HUES6 (cell line): ENCODE data around the gene SSBP3.

Experiments
- H3K27ac ChIP-seq: 2 replicates; pipeline ENCODE4 v1.7.0; 2013; ENCODE audit warnings: low read depth, mild to moderate bottlenecking, low read length, inconsistent platforms
- H3K27me3 ChIP-seq: 2 replicates; pipeline ENCODE4 v1.6.1; 2013; ENCODE audit warnings: low read length; ENCODE audit not compliant: control insufficient read depth, insufficient read depth
- H3K36me3 ChIP-seq: 2 replicates; pipeline ENCODE4 v1.6.1; 2013; ENCODE audit warnings: low read length; ENCODE audit not compliant: control insufficient read depth, insufficient read depth
- H3K4me1 ChIP-seq: 2 replicates; pipeline ENCODE4 v1.6.1; 2013; ENCODE audit warnings: low read length; ENCODE audit not compliant: control insufficient read depth, insufficient read depth
- H3K4me3 ChIP-seq: 2 replicates; pipeline ENCODE4 v1.5.1; 2013; ENCODE audit warnings: low read depth, low read length
- H3K9ac ChIP-seq: one replicate; pipeline ENCODE4 v1.6.1; 2013; ENCODE audit warnings: mild to moderate bottlenecking, low read length
- H3K9me3 ChIP-seq: 2 replicates; pipeline ENCODE4 v1.6.1; 2013; ENCODE audit warnings: low read depth, low read length; ENCODE audit not compliant: control insufficient read depth, insufficient read depth

SSBP3 gene

DNA sequence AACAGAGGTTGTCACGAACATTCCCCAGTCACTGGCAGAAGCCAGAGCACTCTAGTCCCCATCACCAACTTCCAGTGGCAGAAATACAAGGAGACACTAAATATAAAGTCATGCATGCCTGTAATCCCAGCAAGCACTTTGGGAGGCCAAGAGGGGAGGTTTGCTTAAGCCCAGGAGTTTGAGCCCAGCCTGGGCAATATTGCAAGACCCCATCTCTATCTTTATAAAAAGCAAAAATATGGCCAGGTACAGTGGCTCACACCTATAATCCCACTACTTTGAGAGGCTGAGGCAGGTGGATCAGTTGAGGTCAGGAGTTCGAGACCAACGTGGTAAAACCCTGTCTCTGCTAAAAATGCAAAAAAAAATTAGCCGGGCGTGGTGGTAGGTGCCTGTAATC lies 212.7 kb downstream of the SSBP3 start:
- no peaks in the 10 kb centered on the region for H3K4me1 ChIP-seq
- no peak overlapping the region for H3K4me3 ChIP-seq
- peaks cover 34% of the 10 kb centered on the region for H3K36me3 ChIP-seq
- H3K9me3 ChIP-seq = no peaks in the 10 kb centered on the region
- no peaks in the 10 kb centered on the region for H3K27me3 ChIP-seq
- H3K9ac ChIP-seq = no peak overlapping the region
- H3K27ac ChIP-seq = no peak overlapping the region

DNA sequence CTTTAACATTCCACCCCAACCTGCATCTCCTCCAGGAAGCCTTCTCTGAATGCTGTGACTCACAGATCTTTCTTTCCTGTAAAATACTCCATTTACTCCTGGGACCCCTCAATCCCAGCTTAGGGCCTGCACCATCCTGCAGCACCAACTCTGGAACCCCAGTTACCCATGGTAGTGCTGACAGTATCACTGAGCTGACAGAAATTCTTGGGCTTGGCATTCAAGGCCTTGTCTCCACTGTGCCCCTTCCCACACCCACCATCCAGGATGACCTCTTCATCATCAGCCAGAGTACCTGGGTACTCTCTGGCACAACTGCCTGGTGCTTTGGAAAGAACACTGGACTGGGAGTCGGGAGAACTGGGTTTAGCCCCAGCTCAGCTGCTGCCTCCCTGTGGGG lies 214.7 kb downstream of the SSBP3 start:
- Histone ChIP-seq H3K36me3 (peaks cover 34% of the 10 kb centered on the region), H3K9me3 (no peaks in the 10 kb centered on the region), H3K9ac (no peak overlapping the region), H3K4me1 (no peaks in the 10 kb centered on the region), H3K27ac (no peak overlapping the region), H3K27me3 (no peaks in the 10 kb centered on the region), H3K4me3 (no peak overlapping the region)

DNA sequence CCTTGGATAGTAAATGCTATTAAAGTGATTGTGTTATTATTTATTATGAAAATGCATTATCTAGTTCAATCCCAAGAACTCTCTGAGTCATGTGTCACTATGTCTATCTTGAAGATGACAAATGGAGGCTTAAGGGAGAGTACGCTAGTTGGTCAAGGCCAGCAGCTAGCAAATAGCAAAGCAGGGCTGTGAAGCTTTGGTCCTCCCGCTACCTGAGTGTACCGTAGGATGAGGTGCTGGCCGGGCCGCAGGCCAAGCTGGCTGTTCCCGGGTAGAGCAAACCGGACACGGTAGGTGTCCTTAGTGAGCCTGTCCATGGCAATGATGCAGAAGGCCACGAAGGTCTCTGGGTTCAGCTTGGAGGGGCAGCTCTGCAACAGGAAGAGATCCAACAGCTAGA lies 215.7 kb downstream of the SSBP3 start:
- Histone ChIP-seq H3K36me3 (peaks cover 30% of the 10 kb centered on the region), H3K27me3 (no peaks in the 10 kb centered on the region), H3K4me3 (no peak overlapping the region), H3K4me1 (no peaks in the 10 kb centered on the region), H3K9ac (no peak overlapping the region), H3K9me3 (no peaks in the 10 kb centered on the region), H3K27ac (no peak overlapping the region)

DNA sequence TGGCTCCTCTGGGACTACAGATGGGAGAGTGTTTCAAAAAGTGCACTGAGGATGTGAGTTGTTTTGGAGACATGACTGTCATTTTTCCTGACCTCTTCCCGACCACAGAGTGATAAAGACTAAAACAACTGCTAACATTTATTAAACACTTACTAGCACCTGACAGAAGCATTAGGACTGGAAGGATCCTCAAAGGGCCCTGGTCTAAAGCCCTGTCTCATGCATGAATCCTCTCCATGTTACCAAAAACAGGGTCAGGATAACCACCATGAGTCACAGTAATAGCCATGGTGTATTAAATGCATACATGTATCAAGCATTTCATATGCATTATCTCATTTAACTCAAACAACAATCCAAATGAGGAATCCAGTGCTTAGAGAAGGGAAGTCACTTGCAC lies 217.9 kb downstream of the SSBP3 start:
- Histone ChIP-seq H3K27me3 (no peaks in the 10 kb centered on the region), H3K9ac (no peak overlapping the region), H3K36me3 (peaks cover 22% of the 10 kb centered on the region), H3K27ac (no peak overlapping the region), H3K9me3 (no peaks in the 10 kb centered on the region), H3K4me1 (no peaks in the 10 kb centered on the region), H3K4me3 (no peak overlapping the region)

DNA sequence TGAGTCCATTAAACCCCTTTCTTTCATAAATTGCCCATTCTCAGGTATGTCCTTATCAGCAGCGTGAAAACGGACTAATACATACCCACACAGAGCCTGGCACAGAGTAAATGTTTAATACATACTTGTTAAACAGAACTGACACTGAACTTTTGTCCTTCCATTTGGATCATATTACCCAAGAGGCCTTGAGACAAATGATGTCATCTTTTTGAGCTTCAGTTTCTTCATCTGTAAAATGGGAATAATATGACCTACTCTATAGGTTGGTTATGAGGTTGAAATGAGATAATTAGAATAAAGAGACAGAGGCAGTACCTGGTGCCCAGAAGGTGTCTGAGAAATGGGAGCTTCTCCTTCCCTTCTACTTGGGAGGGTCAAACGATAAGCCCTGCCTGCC lies 220.1 kb downstream of the SSBP3 start:
- 0 out of 2 replicates have a peak, but pooled peaks cover 2% of the 10 kb centered on the region for H3K4me1 ChIP-seq
- peaks cover 18% of the 10 kb centered on the region for H3K36me3 ChIP-seq
- H3K27ac ChIP-seq = no peak overlapping the region
- no peak overlapping the region for H3K4me3 ChIP-seq
- H3K9me3 ChIP-seq = no peaks in the 10 kb centered on the region
- no peak overlapping the region for H3K9ac ChIP-seq
- no peaks in the 10 kb centered on the region for H3K27me3 ChIP-seq

DNA sequence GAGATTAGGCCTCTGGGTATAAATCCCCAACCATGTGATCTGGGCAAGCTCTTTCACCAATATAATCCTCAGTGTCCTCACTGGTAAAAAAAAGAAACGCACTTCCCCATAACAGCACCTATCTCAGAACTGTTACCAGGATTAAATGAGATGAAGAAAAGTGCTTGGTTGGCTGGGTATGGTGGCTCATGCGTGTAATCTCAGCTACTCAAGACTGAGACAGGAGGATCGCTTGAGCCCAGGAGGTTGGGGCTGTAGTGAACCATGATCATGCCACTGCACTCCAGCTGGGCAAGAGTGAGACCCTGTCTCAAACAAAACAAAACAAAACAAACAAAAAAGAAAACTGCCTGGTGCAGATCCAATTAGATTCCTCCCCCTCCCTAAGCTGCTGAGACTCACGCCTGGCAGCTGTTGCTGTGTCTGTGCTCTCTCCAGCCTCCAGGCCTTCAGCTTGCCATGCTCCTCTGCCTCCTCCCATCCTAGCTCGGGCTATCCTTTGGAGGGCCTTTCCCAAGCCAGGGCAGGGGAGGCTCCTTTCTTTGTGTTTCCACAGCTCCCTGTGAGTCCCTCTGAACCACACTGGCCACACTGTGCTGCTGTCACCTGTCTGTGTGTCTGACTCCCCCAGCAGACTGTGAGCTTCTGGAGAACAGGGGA lies 225.4 kb downstream of the SSBP3 start:
- H3K36me3 ChIP-seq = no peaks in the 10 kb centered on the region; the same call in 1 of the 2 replicates

DNA sequence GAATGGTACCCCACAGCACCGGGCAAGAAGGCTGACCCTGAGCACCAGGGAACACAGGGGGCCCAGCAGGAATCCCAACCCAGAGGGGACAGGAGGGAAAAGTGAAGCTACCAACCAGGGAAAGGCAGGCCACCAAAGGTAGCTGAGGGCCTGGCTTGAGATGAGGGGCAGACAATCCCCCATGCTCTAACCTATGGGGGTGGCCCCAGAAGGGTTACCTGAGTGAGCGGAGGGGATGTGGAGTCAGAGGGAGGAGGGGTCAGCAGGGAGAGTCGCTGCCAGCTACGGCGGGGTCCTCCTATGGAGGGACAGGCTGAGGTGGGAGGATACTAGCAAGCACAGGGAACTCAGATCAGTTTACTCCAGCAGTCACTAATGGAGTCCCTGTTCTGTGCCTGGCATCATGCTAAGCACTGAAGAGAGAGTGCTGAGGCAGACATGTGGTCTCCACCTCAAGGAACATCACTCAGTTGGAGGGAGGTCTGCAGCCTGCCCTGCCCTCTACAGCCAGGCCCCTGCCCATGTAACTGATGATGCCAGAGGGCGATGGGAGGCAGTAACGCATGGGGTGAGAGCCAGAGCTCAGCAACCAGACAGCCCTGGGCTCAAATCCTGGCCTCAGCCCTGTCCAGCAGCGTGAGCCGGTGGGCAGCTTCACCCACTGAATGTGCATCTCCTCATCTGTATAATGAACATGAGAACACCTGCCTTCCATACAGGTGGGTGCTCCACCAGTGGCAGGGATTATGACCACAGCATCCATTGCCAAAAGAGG lies 227.7 kb downstream of the SSBP3 start:
- Histone ChIP-seq H3K27ac (no peak overlapping the region), H3K36me3 (no peaks in the 10 kb centered on the region; the same call in 1 of the 2 replicates), H3K4me1 (0 out of 2 replicates have a peak, but pooled peaks cover 2% of the 10 kb centered on the region), H3K9me3 (no peaks in the 10 kb centered on the region), H3K9ac (no peak overlapping the region), H3K27me3 (no peaks in the 10 kb centered on the region), H3K4me3 (no peak overlapping the region)

More for the DNA sequence above, 225.4 kb downstream of the SSBP3 start:
- Histone ChIP-seq H3K27ac (no peak overlapping the region), H3K9me3 (no peaks in the 10 kb centered on the region), H3K9ac (no peak overlapping the region), H3K4me3 (no peak overlapping the region), H3K4me1 (0 out of 2 replicates have a peak, but pooled peaks cover 2% of the 10 kb centered on the region), H3K27me3 (no peaks in the 10 kb centered on the region)

DNA sequence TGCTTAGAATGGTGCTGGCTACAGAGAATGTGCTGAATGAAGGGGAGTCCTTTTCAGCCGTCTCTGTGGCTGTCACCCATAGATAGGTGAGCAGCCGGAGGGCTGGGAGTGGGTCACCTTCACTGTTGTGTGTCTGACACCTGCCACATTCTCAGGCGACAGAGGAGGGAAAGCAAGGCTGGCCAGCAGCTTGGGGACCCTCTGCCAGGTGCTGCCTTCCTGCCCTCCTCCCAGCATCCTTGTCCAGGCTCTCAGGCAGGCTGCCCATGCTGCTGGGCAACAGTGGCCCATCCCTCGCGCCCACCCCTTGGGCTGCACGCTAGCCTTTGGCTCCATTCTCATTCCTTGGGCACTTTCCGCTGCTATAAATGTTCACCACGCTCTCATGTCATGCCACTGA lies 228.5 kb downstream of the SSBP3 start:
- H3K36me3 ChIP-seq = no peaks in the 10 kb centered on the region; the same call in 1 of the 2 replicates
- no peaks in the 10 kb centered on the region for H3K9me3 ChIP-seq
- 0 out of 2 replicates have a peak, but pooled peaks cover 2% of the 10 kb centered on the region for H3K4me1 ChIP-seq
- no peak overlapping the region for H3K4me3 ChIP-seq
- H3K9ac ChIP-seq = no peak overlapping the region
- H3K27me3 ChIP-seq = no peaks in the 10 kb centered on the region
- H3K27ac ChIP-seq = no peak overlapping the region

DNA sequence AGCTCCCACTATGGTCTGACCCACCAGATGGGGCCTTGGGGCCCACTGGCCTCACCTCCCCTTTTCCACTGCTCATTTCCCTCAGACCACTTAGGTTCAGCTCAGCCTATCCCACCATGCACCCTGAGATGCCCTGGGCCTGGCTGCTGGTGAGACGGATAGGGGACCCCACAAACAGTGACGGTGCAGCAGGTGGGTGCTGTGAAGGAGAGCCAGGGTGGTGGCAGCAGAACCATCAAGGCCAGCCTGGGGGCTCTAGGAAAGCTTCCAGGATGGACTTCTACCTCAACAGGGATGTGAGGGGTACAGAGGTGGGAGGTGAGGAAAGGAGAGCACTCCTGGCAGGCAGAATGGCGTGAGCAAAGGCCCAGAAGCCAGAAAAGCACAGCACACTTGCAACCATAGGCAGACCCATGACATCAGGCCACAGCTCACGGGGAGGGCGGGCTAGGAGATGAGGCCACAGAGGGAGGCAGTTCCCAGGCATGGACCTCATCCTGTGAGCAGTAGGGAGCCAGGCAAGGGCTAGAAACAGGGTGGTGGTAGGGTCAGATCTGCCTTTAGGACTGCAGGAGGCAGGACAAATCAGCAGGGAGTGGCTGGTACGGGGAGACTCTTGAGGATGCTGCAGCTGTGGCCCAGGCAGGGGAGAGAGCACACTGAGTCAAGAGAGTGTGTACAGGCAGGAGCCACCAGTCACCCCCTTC lies 229.4 kb downstream of the SSBP3 start:
- no peaks in the 10 kb centered on the region for H3K27me3 ChIP-seq
- H3K27ac ChIP-seq = no peak overlapping the region
- H3K4me1 ChIP-seq = no peaks in the 10 kb centered on the region
- no peaks in the 10 kb centered on the region; the same call in 1 of the 2 replicates for H3K36me3 ChIP-seq
- no peak overlapping the region for H3K9ac ChIP-seq
- H3K4me3 ChIP-seq = no peak overlapping the region
- no peaks in the 10 kb centered on the region for H3K9me3 ChIP-seq
